SK-N-SH treated with all-trans-retinoic acid at 6 μM for 48 hours (cell line): ENCODE measurements around the gene MYL2.

ENCODE experiments used
- ATAC-seq: fragments of 200-7000 bp; cut with Tn5 transposase; 3 replicates; pipeline ENCODE4 v1.9.1; 2020; ENCODE audit warnings: mild to moderate bottlenecking, moderate library complexity
- ARNTL ChIP-seq: fragments of 450-650 bp; formaldehyde crosslinking; IDR thresholded peaks from 2 replicates; pipeline ENCODE4 v1.5.0; 2020; ENCODE audit warnings: low read depth, mild to moderate bottlenecking, moderate library complexity, borderline replicate concordance
- BACH2 ChIP-seq: fragments of 250-450 bp; sonication (Bioruptor Pico); IDR thresholded peaks from 2 replicates; pipeline ENCODE4 v1.9.0; 2021; ENCODE audit warnings: mild to moderate bottlenecking, borderline replicate concordance
- CSDC2 ChIP-seq: fragments of 250-450 bp; sonication (Bioruptor Pico); IDR thresholded peaks from 2 replicates; pipeline ENCODE4 v1.5.0; 2020; ENCODE audit warnings: mild to moderate bottlenecking, moderate library complexity
- ESRRG ChIP-seq: fragments of 250-450 bp; sonication (Bioruptor Pico); IDR thresholded peaks from 2 replicates; pipeline ENCODE4 v1.6.1; 2021; ENCODE audit warnings: mild to moderate bottlenecking
- GLIS3 ChIP-seq: fragments of 250-450 bp; sonication (Bioruptor Pico); IDR thresholded peaks from 2 replicates; pipeline ENCODE4 v1.5.0; 2020; ENCODE audit warnings: mild to moderate bottlenecking, moderate library complexity
- ISL1 ChIP-seq: fragments of 250-450 bp; sonication (Bioruptor Pico); IDR thresholded peaks from 2 replicates; pipeline ENCODE4 v2.1.2; 2022; ENCODE audit warnings: mild to moderate bottlenecking, moderate library complexity
- OSR1 ChIP-seq: fragments of 250-450 bp; sonication (Bioruptor Pico); IDR thresholded peaks from 2 replicates; pipeline ENCODE4 v1.8.0; 2022; ENCODE audit warnings: moderate library complexity, mild to moderate bottlenecking, inconsistent platforms
- PPARA ChIP-seq: fragments of 250-450 bp; sonication (Bioruptor Pico); IDR thresholded peaks from 2 replicates; pipeline ENCODE4 v1.5.0; 2020; ENCODE audit warnings: mild to moderate bottlenecking, borderline replicate concordance
- RARB ChIP-seq: fragments of 250-450 bp; sonication (Bioruptor Pico); IDR thresholded peaks from 2 replicates; pipeline ENCODE4 v1.8.0; 2021; ENCODE audit warnings: mild to moderate bottlenecking, moderate library complexity
- SNAI2 ChIP-seq: fragments of 250-450 bp; sonication (Bioruptor Pico); IDR thresholded peaks from 2 replicates; pipeline ENCODE4 v1.5.0; 2020; ENCODE audit warnings: mild to moderate bottlenecking, moderate library complexity
- TCF4 ChIP-seq: fragments of 250-450 bp; sonication (Bioruptor Pico); IDR thresholded peaks from 2 replicates; pipeline ENCODE4 v1.8.0; 2021; ENCODE audit warnings: mild to moderate bottlenecking, moderate library complexity, borderline replicate concordance
- TOX ChIP-seq: fragments of 250-450 bp; sonication (Bioruptor Pico); IDR thresholded peaks from 2 replicates; pipeline ENCODE4 v1.8.0; 2021; ENCODE audit warnings: mild to moderate bottlenecking, moderate library complexity, borderline replicate concordance
- ZC3H10 ChIP-seq: fragments of 250-450 bp; sonication (Bioruptor Pico); IDR thresholded peaks from 2 replicates; pipeline ENCODE4 v1.5.1; 2021; ENCODE audit warnings: mild to moderate bottlenecking, moderate library complexity
- ZNF565 ChIP-seq: fragments of 450-650 bp; formaldehyde crosslinking; conservative IDR thresholded peaks from 2 replicates; pipeline ENCODE4 v1.5.0; 2020; ENCODE audit warnings: low read depth, mild to moderate bottlenecking, moderate library complexity
- ZNF70 ChIP-seq: fragments of 450-650 bp; formaldehyde crosslinking; IDR thresholded peaks from 2 replicates; pipeline ENCODE4 v1.5.0; 2020; ENCODE audit warnings: mild to moderate bottlenecking, moderate library complexity
- TF ChIP-seq, protein P1 (sequence below): fragments of 250-450 bp; sonication (Bioruptor Pico); IDR thresholded peaks from 2 replicates; pipeline ENCODE4 v1.5.1; 2021; ENCODE audit warnings: mild to moderate bottlenecking, moderate library complexity
- TF ChIP-seq, protein P2 (sequence below): fragments of 250-450 bp; sonication (Bioruptor Pico); IDR thresholded peaks from 2 replicates; pipeline ENCODE4 v1.8.0; 2021; ENCODE audit warnings: low read depth, mild to moderate bottlenecking, moderate library complexity, borderline replicate concordance
- TF ChIP-seq, protein P3 (sequence below): fragments of 250-450 bp; sonication (Bioruptor Pico); IDR thresholded peaks from 2 replicates; pipeline ENCODE4 v1.5.1; 2020; ENCODE audit warnings: low read depth, mild to moderate bottlenecking, moderate library complexity
- TF ChIP-seq, protein P4 (sequence below): fragments of 250-450 bp; sonication (Bioruptor Pico); IDR thresholded peaks from 2 replicates; pipeline ENCODE4 v1.8.0; 2020; ENCODE audit warnings: mild to moderate bottlenecking, moderate library complexity, borderline replicate concordance

MYL2 gene

DNA sequence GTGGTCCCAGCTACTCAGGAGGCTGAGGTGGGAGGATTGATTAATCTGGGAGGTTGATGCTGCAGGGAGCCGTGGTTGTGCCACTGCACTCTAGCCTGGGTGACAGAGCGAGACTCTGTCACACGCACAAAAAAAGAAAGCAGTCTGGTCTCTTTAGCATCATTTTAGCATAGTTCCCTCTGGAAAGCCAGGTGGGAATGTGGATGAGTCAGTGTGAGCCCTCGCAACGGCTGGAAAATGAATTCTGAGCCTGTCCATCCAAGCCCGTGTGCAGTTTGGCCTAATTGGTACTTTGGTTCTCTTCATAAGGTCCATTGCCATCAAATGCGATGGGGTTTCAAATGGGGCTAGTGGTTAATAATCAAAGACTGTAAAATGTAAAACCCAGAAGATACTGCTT lies 2.4 kb downstream of the MYL2 start:
- ATAC-seq, result no peak
- no peak for TF ChIP-seq PPARA
- no peak for TF ChIP-seq ZC3H10 (CRISPR knock-in tag)
- no peak for TF ChIP-seq ARNTL (CRISPR knock-in tag)
- TF ChIP-seq, protein P1, sequence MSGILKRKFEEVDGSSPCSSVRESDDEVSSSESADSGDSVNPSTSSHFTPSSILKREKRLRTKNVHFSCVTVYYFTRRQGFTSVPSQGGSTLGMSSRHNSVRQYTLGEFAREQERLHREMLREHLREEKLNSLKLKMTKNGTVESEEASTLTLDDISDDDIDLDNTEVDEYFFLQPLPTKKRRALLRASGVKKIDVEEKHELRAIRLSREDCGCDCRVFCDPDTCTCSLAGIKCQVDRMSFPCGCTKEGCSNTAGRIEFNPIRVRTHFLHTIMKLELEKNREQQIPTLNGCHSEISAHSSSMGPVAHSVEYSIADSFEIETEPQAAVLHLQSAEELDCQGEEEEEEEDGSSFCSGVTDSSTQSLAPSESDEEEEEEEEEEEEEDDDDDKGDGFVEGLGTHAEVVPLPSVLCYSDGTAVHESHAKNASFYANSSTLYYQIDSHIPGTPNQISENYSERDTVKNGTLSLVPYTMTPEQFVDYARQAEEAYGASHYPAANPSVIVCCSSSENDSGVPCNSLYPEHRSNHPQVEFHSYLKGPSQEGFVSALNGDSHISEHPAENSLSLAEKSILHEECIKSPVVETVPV, result no peak
- TF ChIP-seq SNAI2, result no peak
- no peak for TF ChIP-seq CSDC2 (CRISPR knock-in tag)
- TF ChIP-seq, protein P2, sequence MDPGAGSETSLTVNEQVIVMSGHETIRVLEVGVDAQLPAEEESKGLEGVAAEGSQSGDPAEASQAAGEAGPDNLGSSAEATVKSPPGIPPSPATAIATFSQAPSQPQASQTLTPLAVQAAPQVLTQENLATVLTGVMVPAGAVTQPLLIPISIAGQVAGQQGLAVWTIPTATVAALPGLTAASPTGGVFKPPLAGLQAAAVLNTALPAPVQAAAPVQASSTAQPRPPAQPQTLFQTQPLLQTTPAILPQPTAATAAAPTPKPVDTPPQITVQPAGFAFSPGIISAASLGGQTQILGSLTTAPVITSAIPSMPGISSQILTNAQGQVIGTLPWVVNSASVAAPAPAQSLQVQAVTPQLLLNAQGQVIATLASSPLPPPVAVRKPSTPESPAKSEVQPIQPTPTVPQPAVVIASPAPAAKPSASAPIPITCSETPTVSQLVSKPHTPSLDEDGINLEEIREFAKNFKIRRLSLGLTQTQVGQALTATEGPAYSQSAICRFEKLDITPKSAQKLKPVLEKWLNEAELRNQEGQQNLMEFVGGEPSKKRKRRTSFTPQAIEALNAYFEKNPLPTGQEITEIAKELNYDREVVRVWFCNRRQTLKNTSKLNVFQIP (CRISPR knock-in tag), result no peak
- TF ChIP-seq ZNF565 (CRISPR knock-in tag), result no peak
- no peak for TF ChIP-seq TCF4
- TF ChIP-seq, protein P3, sequence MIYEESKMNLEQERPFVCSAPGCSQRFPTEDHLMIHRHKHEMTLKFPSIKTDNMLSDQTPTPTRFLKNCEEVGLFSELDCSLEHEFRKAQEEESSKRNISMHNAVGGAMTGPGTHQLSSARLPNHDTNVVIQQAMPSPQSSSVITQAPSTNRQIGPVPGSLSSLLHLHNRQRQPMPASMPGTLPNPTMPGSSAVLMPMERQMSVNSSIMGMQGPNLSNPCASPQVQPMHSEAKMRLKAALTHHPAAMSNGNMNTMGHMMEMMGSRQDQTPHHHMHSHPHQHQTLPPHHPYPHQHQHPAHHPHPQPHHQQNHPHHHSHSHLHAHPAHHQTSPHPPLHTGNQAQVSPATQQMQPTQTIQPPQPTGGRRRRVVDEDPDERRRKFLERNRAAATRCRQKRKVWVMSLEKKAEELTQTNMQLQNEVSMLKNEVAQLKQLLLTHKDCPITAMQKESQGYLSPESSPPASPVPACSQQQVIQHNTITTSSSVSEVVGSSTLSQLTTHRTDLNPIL (CRISPR knock-in tag), result no peak
- no peak for TF ChIP-seq ISL1 (CRISPR knock-in tag)
- no peak for TF ChIP-seq BACH2 (CRISPR knock-in tag)
- TF ChIP-seq ZNF70 (CRISPR knock-in tag), result no peak
- no peak for TF ChIP-seq TOX (CRISPR knock-in tag)
- TF ChIP-seq, protein P4, sequence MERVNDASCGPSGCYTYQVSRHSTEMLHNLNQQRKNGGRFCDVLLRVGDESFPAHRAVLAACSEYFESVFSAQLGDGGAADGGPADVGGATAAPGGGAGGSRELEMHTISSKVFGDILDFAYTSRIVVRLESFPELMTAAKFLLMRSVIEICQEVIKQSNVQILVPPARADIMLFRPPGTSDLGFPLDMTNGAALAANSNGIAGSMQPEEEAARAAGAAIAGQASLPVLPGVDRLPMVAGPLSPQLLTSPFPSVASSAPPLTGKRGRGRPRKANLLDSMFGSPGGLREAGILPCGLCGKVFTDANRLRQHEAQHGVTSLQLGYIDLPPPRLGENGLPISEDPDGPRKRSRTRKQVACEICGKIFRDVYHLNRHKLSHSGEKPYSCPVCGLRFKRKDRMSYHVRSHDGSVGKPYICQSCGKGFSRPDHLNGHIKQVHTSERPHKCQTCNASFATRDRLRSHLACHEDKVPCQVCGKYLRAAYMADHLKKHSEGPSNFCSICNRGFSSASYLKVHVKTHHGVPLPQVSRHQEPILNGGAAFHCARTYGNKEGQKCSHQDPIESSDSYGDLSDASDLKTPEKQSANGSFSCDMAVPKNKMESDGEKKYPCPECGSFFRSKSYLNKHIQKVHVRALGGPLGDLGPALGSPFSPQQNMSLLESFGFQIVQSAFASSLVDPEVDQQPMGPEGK (CRISPR knock-in tag), result no peak
- TF ChIP-seq, all 23 proteins: peak for 0

DNA sequence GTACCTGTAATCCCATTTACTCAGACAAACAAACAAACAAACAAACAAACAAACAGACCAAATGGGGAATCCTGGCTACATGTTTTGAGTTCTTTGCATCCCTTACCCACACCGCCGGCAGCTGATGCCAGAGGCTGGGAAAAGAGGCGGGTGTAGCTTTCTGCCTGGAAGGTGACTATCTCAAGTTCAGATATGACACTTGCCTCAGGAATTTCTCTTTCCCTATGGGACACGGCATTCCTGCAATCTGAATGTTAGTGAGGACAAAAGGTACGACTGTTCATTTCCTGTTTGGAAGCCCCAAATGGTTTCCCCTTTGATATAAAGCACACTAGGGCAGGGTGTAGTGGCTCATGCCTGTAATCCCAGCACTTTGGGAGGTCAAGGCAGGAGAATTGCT lies 2.9 kb downstream of the MYL2 start:
- ATAC-seq, result peak; percentile 82
- no peak for TF ChIP-seq SNAI2
- no peak for TF ChIP-seq PPARA
- TF ChIP-seq ZC3H10 (CRISPR knock-in tag), result no peak
- no peak for TF ChIP-seq ZNF565 (CRISPR knock-in tag)
- TF ChIP-seq TCF4, result no peak
- TF ChIP-seq, protein P3 (CRISPR knock-in tag), result no peak
- TF ChIP-seq, protein P1, result no peak
- TF ChIP-seq OSR1 (CRISPR knock-in tag), result no peak
- no peak for TF ChIP-seq GLIS3 (CRISPR knock-in tag)
- no peak for TF ChIP-seq ESRRG (CRISPR knock-in tag)
- no peak for TF ChIP-seq RARB (CRISPR knock-in tag)
- no peak for TF ChIP-seq ARNTL (CRISPR knock-in tag)
- TF ChIP-seq, protein P4 (CRISPR knock-in tag), result no peak
- TF ChIP-seq ISL1 (CRISPR knock-in tag), result no peak
- TF ChIP-seq TOX (CRISPR knock-in tag), result no peak
